Lung (tissue), 12 donors: ENCODE data around the gene IGFN1. TPM values are rescaled to one million over a fixed set of nuclear protein-coding genes. Genes with fewer than 3 reads are reported as not detected.

ENCODE experiments used
- ATAC-seq: fragments of 200-7000 bp; cut with Tn5 transposase; one replicate; pipeline ENCODE4 v1.9.1; 2020; ENCODE audit warnings: moderate number of reproducible peaks; ENCODE audit not compliant: insufficient read depth, low FRiP score
- DNase-seq, 3 donors: peaks; one replicate each; pipeline ENCODE4 v3.0.0-alpha.2; 2013 to 2017
- H3K27ac ChIP-seq, 2 donors: one replicate each; pipeline ENCODE4 v1.5.1; 2013; ENCODE audit warnings: mild to moderate bottlenecking in 2 of 2, moderate library complexity in 2 of 2, control low read depth in 1 of 2, inconsistent platforms in 1 of 2, low read depth in 1 of 2, low read length in 1 of 2
- H3K27me3 ChIP-seq, 3 donors: one replicate each; pipeline ENCODE4 v1.5.1; 2013; ENCODE audit warnings: low read length in 2 of 3; ENCODE audit not compliant: control insufficient read depth in 3 of 3, insufficient read depth in 3 of 3
- H3K36me3 ChIP-seq, 4 donors: one replicate each; pipeline ENCODE4 v1.5.1; 2013; ENCODE audit warnings: low read length in 4 of 4, mild to moderate bottlenecking in 1 of 4, moderate library complexity in 1 of 4; ENCODE audit not compliant: control insufficient read depth in 4 of 4, insufficient read depth in 4 of 4
- H3K4me1 ChIP-seq, 5 donors: one replicate each; pipeline ENCODE4 v1.5.1; 2013; ENCODE audit warnings: low read length in 5 of 5, mild to moderate bottlenecking in 2 of 5, moderate library complexity in 1 of 5; ENCODE audit not compliant: control insufficient read depth in 5 of 5, insufficient read depth in 5 of 5
- H3K4me3 ChIP-seq: one replicate; pipeline ENCODE4 v1.5.1; 2013; ENCODE audit warnings: mild to moderate bottlenecking, control low read depth, moderate library complexity
- H3K9ac ChIP-seq, 2 donors: one replicate each; pipeline ENCODE4 v1.5.1; 2013; ENCODE audit warnings: low read length in 2 of 2, control low read depth in 1 of 2; ENCODE audit not compliant: insufficient read depth in 1 of 2
- H3K9me3 ChIP-seq, 4 donors: one replicate each; pipeline ENCODE4 v1.5.1; 2013; ENCODE audit warnings: low read length in 3 of 4, mild to moderate bottlenecking in 1 of 4, moderate library complexity in 1 of 4; ENCODE audit not compliant: control insufficient read depth in 4 of 4, insufficient read depth in 3 of 4
- WGBS, 2 donors: extraction: QIAGEN DNeasy Blood & Tissue Kit; methylation state at CpG; one replicate each; pipeline ENCODE4 v1.1.7; 2013; 5-methylcytosine and 5-hydroxymethylcytosine counted together
- polyA plus RNA-seq, 2 donors: library from polyadenylated mRNA; stranded (reverse); fragments of 200-250 nt; gene quantifications; one replicate each; pipeline ENCODE4 v1.2.1, GENCODE V29; 2013
- total RNA-seq, 2 donors: library from RNA; depleted of rRNA in 1 of 2; stranded (reverse); fragments of >200 nt in 1 of 2; gene quantifications; one replicate each; pipeline ENCODE4 v1.2.1, GENCODE V29; 2014 to 2021
- TF ChIP-seq, protein P1 (sequence below): IDR thresholded peaks from 2 replicates; pipeline ENCODE4 v1.5.1; 2012; ENCODE audit warnings: mild to moderate bottlenecking; ENCODE audit errors: control extremely low read depth, extremely low read depth
- donor health status: control.
- donor health status: control.
- donor health status: Bipolar disorder and iron deficiency.
- donor health status: healthy.
- donor health status: DM: yes; HTN: yes; CAD: no.

IGFN1 gene
- total and polyA plus RNA-seq, 4 donors, result 0.25 to 3.6 (median 1.5) TPM

DNA sequence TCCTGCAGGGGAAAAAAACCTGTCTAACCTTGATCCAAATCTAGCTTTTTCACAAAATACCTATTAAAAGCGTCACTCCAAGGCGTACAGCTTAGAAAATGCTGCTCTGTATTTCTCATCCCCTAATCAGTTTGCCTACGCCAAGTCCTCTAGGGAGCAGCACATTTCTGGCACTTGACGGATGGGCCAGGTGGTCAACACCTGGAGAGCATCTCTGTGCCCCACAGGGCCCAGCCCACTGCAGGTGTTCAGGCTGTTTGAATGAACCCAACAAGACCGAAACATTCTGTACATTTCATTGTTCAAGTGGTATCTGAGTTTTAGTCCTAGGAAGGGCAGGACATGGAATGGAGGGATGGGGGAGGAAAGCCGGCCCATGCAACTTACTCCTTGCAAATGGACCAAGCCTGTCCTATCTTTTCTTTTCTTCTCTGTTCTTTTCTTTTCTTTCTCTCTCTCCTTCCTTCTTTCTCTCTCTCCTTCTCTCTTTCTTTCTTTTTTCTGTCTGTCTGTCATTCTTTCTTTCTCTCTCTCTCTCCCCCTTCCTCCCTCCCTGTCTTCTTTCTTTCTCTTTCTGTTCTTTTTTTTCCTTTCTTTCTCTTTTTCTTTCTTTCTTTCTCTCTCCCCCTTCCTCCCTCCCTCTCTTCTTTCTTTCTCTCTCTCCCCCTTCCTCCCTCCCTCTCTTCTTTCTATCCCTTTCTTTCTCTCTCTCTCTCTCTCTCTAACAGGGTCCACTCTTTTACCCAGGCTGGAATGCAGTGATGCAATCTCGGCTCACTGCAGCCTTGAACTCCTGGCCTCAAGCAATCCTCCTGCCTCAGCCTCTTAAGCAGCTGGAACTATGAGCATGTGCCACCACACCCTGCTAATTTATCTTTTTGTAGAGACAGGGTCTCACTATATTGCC lies 29.1 kb downstream of the IGFN1 start:
- DNase-seq, result no peak
- WGBS, 2 donors, result 95 to 97% methylated on average over 7 of the region's 7 CpGs
- Histone ChIP-seq H3K9ac (no peak overlapping the region), H3K9me3 (no peaks in the 10 kb centered on the region), H3K4me1 (peaks cover 0 to 8% (median 0%) of the 10 kb centered on the region in 5 donors), H3K36me3 (no peaks in the 10 kb centered on the region), H3K27ac (no peak overlapping the region), H3K27me3 (no peaks in the 10 kb centered on the region), H3K4me3 (no peak overlapping the region)
- TF ChIP-seq, protein P1, sequence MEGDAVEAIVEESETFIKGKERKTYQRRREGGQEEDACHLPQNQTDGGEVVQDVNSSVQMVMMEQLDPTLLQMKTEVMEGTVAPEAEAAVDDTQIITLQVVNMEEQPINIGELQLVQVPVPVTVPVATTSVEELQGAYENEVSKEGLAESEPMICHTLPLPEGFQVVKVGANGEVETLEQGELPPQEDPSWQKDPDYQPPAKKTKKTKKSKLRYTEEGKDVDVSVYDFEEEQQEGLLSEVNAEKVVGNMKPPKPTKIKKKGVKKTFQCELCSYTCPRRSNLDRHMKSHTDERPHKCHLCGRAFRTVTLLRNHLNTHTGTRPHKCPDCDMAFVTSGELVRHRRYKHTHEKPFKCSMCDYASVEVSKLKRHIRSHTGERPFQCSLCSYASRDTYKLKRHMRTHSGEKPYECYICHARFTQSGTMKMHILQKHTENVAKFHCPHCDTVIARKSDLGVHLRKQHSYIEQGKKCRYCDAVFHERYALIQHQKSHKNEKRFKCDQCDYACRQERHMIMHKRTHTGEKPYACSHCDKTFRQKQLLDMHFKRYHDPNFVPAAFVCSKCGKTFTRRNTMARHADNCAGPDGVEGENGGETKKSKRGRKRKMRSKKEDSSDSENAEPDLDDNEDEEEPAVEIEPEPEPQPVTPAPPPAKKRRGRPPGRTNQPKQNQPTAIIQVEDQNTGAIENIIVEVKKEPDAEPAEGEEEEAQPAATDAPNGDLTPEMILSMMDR, result no peak
- no peak for ATAC-seq

GRCh38 chr1:201220388-201220715 lies 29.7 kb downstream of the IGFN1 start:
- ATAC-seq (no peak), DNase-seq (no peak)
- Histone ChIP-seq H3K4me1 (peaks cover 0 to 8% (median 0%) of the 10 kb centered on the region in 5 donors), H3K27me3 (no peaks in the 10 kb centered on the region), H3K9me3 (no peaks in the 10 kb centered on the region), H3K27ac (no peak overlapping the region), H3K4me3 (no peak overlapping the region), H3K36me3 (no peaks in the 10 kb centered on the region), H3K9ac (no peak overlapping the region)
- 90 to 94% methylated on average over 1 of the region's 1 CpG for WGBS, 2 donors
- TF ChIP-seq, protein P1, result no peak

DNA sequence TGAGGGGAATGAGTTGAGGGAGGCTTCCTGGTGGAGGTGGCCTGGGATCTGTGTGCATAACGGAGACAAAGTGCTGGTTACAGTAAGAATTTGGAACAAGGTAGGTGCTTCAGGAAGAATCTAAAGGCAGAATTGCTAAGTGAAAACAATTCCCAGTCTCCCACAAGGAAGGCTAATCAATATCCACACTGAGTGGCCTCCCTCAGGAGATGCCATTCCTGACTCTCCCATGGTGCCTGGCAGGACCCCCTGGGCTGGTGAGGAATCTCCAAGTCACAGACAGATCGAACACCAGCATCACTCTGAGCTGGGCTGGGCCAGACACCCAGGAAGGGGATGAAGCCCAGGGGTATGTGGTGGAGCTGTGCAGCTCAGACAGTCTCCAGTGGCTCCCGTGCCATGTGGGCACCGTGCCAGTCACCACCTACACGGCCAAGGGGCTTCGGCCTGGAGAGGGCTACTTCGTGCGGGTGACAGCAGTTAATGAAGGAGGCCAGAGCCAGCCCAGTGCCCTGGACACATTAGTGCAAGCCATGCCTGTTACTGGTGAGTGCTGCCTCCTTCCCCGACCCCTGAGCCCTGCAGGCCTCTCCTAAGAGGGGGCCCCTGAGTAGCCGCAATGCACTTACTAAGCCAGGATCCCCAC lies 30.7 kb downstream of the IGFN1 start:
- DNase-seq, result no peak
- no peak for ATAC-seq
- Histone ChIP-seq H3K4me1 (peaks cover 0 to 8% (median 0%) of the 10 kb centered on the region in 5 donors), H3K4me3 (no peak overlapping the region), H3K27me3 (no peaks in the 10 kb centered on the region), H3K27ac (no peak overlapping the region), H3K9ac (no peak overlapping the region), H3K9me3 (no peaks in the 10 kb centered on the region), H3K36me3 (no peaks in the 10 kb centered on the region)
- TF ChIP-seq, protein P1, result no peak
- 84 to 90% methylated on average over 10 of the region's 10 CpGs for WGBS, 2 donors
